ENCODE results near the gene PGLYRP3. TPM values are rescaled to one million over a fixed set of nuclear protein-coding genes. Genes with fewer than 3 reads are reported as not detected.
"Not testable (repeated sequence)": the region's sequence is repeated elsewhere in the genome, so short reads cannot be mapped to it uniquely, and the experiment has no call there.

The PGLYRP3 gene
- total RNA-seq, 1 donor from 2014 or later = not detected

- no peak for TF ChIP-seq CTCF (IDR thresholded peaks at IDR 0.05)
- H3K9me3 ChIP-seq = no peaks in the 10 kb centered on the region
- ATAC-seq (no peak), DNase-seq (no peak)
- no peak overlapping the region for H3K4me3 ChIP-seq
- H3K27ac ChIP-seq = no peak overlapping the region
- H3K27me3 ChIP-seq = peaks cover 33% of the 10 kb centered on the region
- intact Hi-C loops (cut with DNase I) = loop anchor here (5.0 kb wide), 1 partner anchor 148 kb away; no protein-coding TSS in a partner anchor
- H3K4me1 ChIP-seq = peaks cover 9% of the 10 kb centered on the region
- H3K36me3 ChIP-seq = no peaks in the 10 kb centered on the region
Observed at GRCh38 chr1:153349363-153350320, 36.9 kb upstream of the PGLYRP3 start.

DNA sequence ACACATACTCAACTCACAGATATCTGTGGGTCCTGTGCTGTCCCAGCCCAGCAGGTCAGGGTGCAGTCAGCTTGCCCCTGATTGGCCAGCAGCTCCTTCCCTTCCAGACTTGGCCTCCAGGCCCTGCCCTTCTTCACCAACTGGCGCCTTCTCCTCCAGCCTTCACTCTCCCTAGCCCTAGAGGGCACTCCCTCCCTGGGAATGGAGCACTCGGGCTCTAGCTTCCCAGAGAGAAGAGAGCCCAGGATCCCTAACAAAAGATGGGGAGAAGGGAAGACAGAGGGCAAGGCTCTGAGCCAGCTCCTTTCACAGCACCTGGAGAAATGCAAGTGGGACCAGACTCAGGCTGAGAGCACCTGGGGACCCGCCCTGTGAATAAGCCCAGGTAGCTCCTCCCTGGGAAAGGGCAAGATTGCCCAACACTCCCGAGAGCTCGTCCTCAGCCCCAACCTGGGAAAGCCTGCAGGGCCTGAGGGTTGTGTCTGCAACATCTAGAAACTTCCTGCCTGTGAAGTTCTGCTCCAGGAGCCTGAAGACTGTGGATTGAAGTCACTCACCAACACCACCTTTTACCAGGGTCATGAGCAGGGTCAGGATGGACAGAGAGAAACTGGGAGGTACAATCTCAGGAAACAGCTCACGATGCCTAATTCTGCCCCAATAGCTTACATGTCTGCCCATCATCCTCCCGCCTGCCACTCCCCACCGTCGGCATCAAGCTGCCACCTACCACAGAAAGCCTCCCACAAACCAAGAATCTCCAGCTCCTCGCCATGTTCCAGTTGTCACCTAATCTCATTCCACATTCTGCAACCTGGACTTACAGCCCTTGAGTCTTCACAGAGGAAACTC lies 36.0 kb upstream of the PGLYRP3 start, which contains the start of gene PGLYRP4:
PGLYRP4 (minus strand) TSS at position 331 of the 852 bp plus-strand sequence. CDS start 909 bp downstream, outside the sequence.
- H3K9me3 ChIP-seq = no peaks in the 10 kb centered on the region
- no peak for TF ChIP-seq CTCF (IDR thresholded peaks at IDR 0.05)
- DNase-seq = no peak
- H3K4me3 ChIP-seq = no peak within 1 kb of the TSS
- intact Hi-C loops (cut with DNase I) = no loop called here
- H3K36me3 ChIP-seq = no peaks in the 10 kb centered on the region
- no peak within 1 kb of the TSS for H3K27ac ChIP-seq
- ATAC-seq = no peak
- peaks cover 33% of the 10 kb centered on the region for H3K27me3 ChIP-seq
- peaks cover 9% of the 10 kb centered on the region for H3K4me1 ChIP-seq

- DNase-seq (no peak), ATAC-seq (no peak)
- no peak for TF ChIP-seq CTCF (IDR thresholded peaks at IDR 0.05)
- Histone ChIP-seq H3K4me1 (peaks cover 9% of the 10 kb centered on the region), H3K9me3 (no peaks in the 10 kb centered on the region), H3K36me3 (no peaks in the 10 kb centered on the region), H3K27me3 (peaks cover 33% of the 10 kb centered on the region), H3K4me3 (no peak overlapping the region), H3K27ac (no peak overlapping the region)
- intact Hi-C loops (cut with DNase I) = no loop called here
Observed at GRCh38 chr1:153347856-153348255, 35.1 kb upstream of the PGLYRP3 start.

GRCh38 chr1:153347049-153347448 lies 34.3 kb upstream of the PGLYRP3 start:
- peaks cover 33% of the 10 kb centered on the region for H3K27me3 ChIP-seq
- intact Hi-C loops (cut with DNase I) = not testable (repeated sequence)

DNA sequence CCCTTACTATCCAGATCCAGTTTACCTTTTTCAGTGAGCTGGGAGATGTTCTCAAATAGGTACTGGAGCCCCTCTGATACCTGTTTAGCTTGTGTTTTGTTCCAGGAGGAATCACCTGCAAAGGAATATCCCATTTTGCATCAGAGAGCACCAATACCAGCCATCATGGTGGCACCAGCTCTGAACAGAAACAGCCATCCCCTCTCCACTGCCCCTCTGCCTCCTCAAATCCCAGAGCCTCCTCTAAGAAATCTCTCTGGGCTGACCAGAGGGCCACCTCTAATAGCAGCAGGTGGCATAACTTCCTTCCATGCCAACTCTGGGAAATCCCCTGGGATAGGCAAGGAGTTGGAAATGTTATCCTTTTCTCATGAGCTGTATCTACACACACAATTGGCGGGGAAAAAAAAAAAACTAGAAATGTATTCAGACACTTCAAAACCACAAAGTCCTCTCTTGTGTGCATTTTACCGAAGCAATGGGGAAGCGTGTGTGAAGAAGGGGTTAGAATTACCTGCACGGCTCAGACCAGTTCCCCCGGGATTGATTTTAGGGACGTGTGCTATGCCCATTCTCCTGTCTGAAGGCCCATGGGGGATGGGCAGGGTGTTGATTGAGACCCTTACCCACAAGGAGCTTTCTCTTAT lies 33.4 kb upstream of the PGLYRP3 start:
- Histone ChIP-seq H3K9me3 (no peaks in the 10 kb centered on the region), H3K27ac (no peak overlapping the region), H3K4me3 (no peak overlapping the region), H3K27me3 (peaks cover 26% of the 10 kb centered on the region), H3K36me3 (no peaks in the 10 kb centered on the region), H3K4me1 (peaks cover 9% of the 10 kb centered on the region)
- no peak for TF ChIP-seq CTCF (IDR thresholded peaks at IDR 0.05)
- ATAC-seq (peak; percentile 26), DNase-seq (no peak)
- intact Hi-C loops (cut with DNase I) = no loop called here

More at GRCh38 chr1:153347049-153347448, 34.3 kb upstream of the PGLYRP3 start:
- not testable (repeated sequence) for H3K36me3 ChIP-seq, H3K4me1 ChIP-seq, H3K9me3 ChIP-seq, H3K27ac ChIP-seq, DNase-seq, ATAC-seq, H3K4me3 ChIP-seq
